HepG2 (cell line): ENCODE results near the gene MSMP. TPM values are rescaled to one million over a fixed set of nuclear protein-coding genes. Genes with fewer than 3 reads are reported as not detected.
A peak's percentile ranks its signal among the peaks of the same experiment; 100 is the strongest.

Experiments used
- ARID4A ChIP-seq: sonication (generic); formaldehyde crosslinking; IDR thresholded peaks from 2 replicates; pipeline ENCODE4 v1.5.0; 2020; ENCODE audit warnings: mild to moderate bottlenecking, missing genetic modification reagents, borderline replicate concordance
- ASH2L ChIP-seq: fragments of 300-600, 200-600 bp; sonication (generic); IDR thresholded peaks from 2 replicates; pipeline ENCODE4 v1.7.0; 2017; ENCODE audit warnings: low read depth, mild to moderate bottlenecking, moderate library complexity, mixed read lengths, low read length; ENCODE audit not compliant: insufficient read length
- CSRNP2 ChIP-seq: sonication (generic); formaldehyde crosslinking; conservative IDR thresholded peaks from 2 replicates; pipeline ENCODE4 v1.8.0; 2022; ENCODE audit warnings: low read depth, missing genetic modification reagents
- ELF3 ChIP-seq: IDR thresholded peaks from 2 replicates; pipeline ENCODE4 v1.6.1; 2016; ENCODE audit warnings: missing genetic modification reagents, missing compliant biosample characterization
- HMG20B ChIP-seq: conservative IDR thresholded peaks from 2 replicates; pipeline ENCODE4 v1.6.1; 2016; ENCODE audit warnings: missing genetic modification reagents, missing compliant biosample characterization
- KDM6A ChIP-seq: IDR thresholded peaks from 2 replicates; pipeline ENCODE4 v1.6.1; 2016; ENCODE audit warnings: low read depth
- NFE2 ChIP-seq: sonication (generic); formaldehyde crosslinking; IDR thresholded peaks from 2 replicates; pipeline ENCODE4 v1.4.0; 2020; ENCODE audit warnings: missing genetic modification reagents
- PHF21A ChIP-seq: sonication (generic); formaldehyde crosslinking; IDR thresholded peaks from 2 replicates; pipeline ENCODE4 v1.5.0; 2020; ENCODE audit warnings: mild to moderate bottlenecking, missing genetic modification reagents
- PLRG1 ChIP-seq: fragments of 450-650 bp; conservative IDR thresholded peaks from 2 replicates; pipeline ENCODE4 v1.6.1; 2016
- RFX3 ChIP-seq: IDR thresholded peaks from 2 replicates; pipeline ENCODE4 v1.6.1; 2016; ENCODE audit warnings: missing biosample characterization, missing genetic modification reagents
- SP5 ChIP-seq: IDR thresholded peaks from 2 replicates; pipeline ENCODE4 v1.6.1; 2016; ENCODE audit warnings: low read depth, borderline replicate concordance
- TCF7L2 ChIP-seq: IDR thresholded peaks from 2 replicates; pipeline ENCODE4 v1.6.1; 2011; ENCODE audit warnings: mild to moderate bottlenecking, low read depth, low read length, moderate library complexity
- ZNF207 ChIP-seq: fragments of 450-650 bp; IDR thresholded peaks from 2 replicates; pipeline ENCODE4 v1.6.1; 2016; ENCODE audit warnings: antibody characterized with exemption, borderline replicate concordance
- ZNF530 ChIP-seq: sonication (generic); formaldehyde crosslinking; IDR thresholded peaks from 2 replicates; pipeline ENCODE4 v1.5.0; 2020; ENCODE audit warnings: low read depth, mild to moderate bottlenecking, missing genetic modification reagents
- polyA plus RNA-seq, 8 experiments: library from polyadenylated mRNA; depleted of rRNA in 3 of 8; stranded (reverse) in 7 of 8; unstranded in 1 of 8; fragments of >200 nt; fragmentation: Illumina TruSeq in 4 of 8; extraction: Trizol in 4 of 8; gene quantifications; 2 replicates each; pipeline versions ENCODE4 v1.2.1 to v1.2.3, GENCODE V29; 2011 to 2016; ENCODE audit warnings: low read depth in 4 of 8, missing spikeins in 1 of 8, mixed read lengths in 1 of 8; ENCODE audit not compliant: insufficient read depth in 1 of 8
- total RNA-seq, 5 experiments: library from RNA; depleted of rRNA; stranded (reverse); fragments of >200 nt; fragmentation: Illumina TruSeq; extraction: Trizol; gene quantifications; 2 replicates each; pipeline ENCODE4 v1.2.3, GENCODE V29; 2016; ENCODE audit warnings: low read depth in 1 of 5
- TF ChIP-seq, protein P1 (sequence below), 2 experiments: sonication (generic) in 1 of 2; formaldehyde crosslinking in 1 of 2; IDR thresholded peaks; 2 replicates each; pipeline versions ENCODE4 v1.5.1 to v1.6.1; 2011 to 2020; ENCODE audit warnings: borderline replicate concordance in 1 of 2, low read depth in 1 of 2, low read length in 1 of 2, mild to moderate bottlenecking in 1 of 2, missing genetic modification reagents in 1 of 2, moderate library complexity in 1 of 2
- TF ChIP-seq, protein P2 (sequence below): IDR thresholded peaks from 2 replicates; pipeline ENCODE4 v1.6.1; 2018; ENCODE audit warnings: missing genetic modification reagents
- TF ChIP-seq, protein P3 (sequence below): sonication (generic); formaldehyde crosslinking; IDR thresholded peaks from 2 replicates; pipeline ENCODE4 v1.5.0; 2020; ENCODE audit warnings: mild to moderate bottlenecking, low read depth, missing genetic modification reagents, borderline replicate concordance

Gene MSMP
- total and polyA plus RNA-seq, 2 of the 13 experiments (the other 11 are each of a cell fraction or from before 2014, with no cell fraction given), result 0.24 to 0.46 TPM

- TF ChIP-seq CSRNP2 (no peak), PLRG1 (no peak), KDM6A (CRISPR knock-in tag) (no peak), ELF3 (CRISPR knock-in tag) (peak; percentile 94), TCF7L2 (no peak), ASH2L (peak; percentile 83), RFX3 (CRISPR knock-in tag) (no peak), ARID4A (CRISPR knock-in tag) (peak; percentile 91; the same call in 1 of the 2 replicates), SP5 (CRISPR knock-in tag) (no peak; the same call in 1 of the 2 replicates), ZNF207 (no peak), NFE2 (no peak), HMG20B (CRISPR knock-in tag) (no peak), ZNF530 (CRISPR knock-in tag) (no peak), PHF21A (CRISPR knock-in tag) (peak; percentile 93)
- TF ChIP-seq, protein P1, sequence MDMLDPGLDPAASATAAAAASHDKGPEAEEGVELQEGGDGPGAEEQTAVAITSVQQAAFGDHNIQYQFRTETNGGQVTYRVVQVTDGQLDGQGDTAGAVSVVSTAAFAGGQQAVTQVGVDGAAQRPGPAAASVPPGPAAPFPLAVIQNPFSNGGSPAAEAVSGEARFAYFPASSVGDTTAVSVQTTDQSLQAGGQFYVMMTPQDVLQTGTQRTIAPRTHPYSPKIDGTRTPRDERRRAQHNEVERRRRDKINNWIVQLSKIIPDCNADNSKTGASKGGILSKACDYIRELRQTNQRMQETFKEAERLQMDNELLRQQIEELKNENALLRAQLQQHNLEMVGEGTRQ (IDR thresholded peaks at IDR 0.05; ENCODE audit: low read depth, low read length), result no peak
- TF ChIP-seq, protein P1 (CRISPR knock-in tag; IDR thresholded peaks at IDR 0.05; ENCODE audit: borderline replicate concordance), result peak; percentile 51; the same call in 1 of the 2 replicates
- TF ChIP-seq, protein P2, sequence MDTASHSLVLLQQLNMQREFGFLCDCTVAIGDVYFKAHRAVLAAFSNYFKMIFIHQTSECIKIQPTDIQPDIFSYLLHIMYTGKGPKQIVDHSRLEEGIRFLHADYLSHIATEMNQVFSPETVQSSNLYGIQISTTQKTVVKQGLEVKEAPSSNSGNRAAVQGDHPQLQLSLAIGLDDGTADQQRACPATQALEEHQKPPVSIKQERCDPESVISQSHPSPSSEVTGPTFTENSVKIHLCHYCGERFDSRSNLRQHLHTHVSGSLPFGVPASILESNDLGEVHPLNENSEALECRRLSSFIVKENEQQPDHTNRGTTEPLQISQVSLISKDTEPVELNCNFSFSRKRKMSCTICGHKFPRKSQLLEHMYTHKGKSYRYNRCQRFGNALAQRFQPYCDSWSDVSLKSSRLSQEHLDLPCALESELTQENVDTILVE (CRISPR knock-in tag), result peak; percentile 99
- TF ChIP-seq, protein P3, sequence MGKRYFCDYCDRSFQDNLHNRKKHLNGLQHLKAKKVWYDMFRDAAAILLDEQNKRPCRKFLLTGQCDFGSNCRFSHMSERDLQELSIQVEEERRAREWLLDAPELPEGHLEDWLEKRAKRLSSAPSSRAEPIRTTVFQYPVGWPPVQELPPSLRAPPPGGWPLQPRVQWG (CRISPR knock-in tag), result no peak
Observed at GRCh38 chr9:35732185-35732799, 21.8 kb downstream of the MSMP start, which contains the start of the genes CREB3 and TLN1 (continued).
